Thyroid gland (tissue), 4 donors: ENCODE data around the gene MOGAT2.
"Not testable (repeated sequence)": the region's sequence is repeated elsewhere in the genome, so short reads cannot be mapped to it uniquely, and the experiment has no call there.

Experiments
- POLR2A ChIP-seq, 2 donors: fragments of 450-650 bp; IDR thresholded peaks; one replicate each; pipeline ENCODE4 v1.6.1; 2017; ENCODE audit warnings: antibody characterized with exemption in 2 of 2, mild to moderate bottlenecking in 2 of 2, moderate library complexity in 1 of 2
- TF ChIP-seq, protein P1 (sequence below), 6 experiments: fragments of 200-600 bp in 3 of 6; fragments of 450-650 bp in 3 of 6; sonication (generic) in 3 of 6; IDR thresholded peaks; one replicate each; pipeline ENCODE4 v1.5.1; 2016 to 2019; ENCODE audit warnings: antibody characterized with exemption in 6 of 6, mild to moderate bottlenecking in 2 of 6, inconsistent platforms in 1 of 6, moderate library complexity in 1 of 6

DNA sequence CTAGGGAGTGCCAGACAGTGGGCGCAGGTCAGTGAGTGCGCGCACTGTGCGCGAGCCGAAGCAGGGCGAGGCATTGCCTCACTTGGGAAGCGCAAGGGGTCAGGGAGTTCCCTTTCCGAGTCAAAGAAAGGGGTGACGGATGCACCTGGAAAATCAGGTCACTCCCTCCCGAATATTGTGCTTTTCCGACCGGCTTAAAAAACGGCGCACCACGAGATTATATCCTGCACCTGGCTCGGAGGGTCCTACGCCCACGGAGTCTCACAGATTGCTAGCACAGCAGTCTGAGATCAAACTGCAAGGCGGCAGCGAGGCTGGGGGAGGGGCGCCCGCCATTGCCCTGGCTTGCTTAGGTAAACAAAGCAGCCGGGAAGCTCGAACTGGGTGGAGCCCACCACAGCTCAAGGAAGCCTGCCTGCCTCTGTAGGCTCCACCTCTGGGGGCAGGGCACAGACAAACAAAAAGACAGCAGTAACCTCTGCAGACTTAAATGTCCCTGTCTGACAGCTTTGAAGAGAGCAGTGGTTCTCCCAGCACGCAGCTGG lies 31.2 kb downstream of the MOGAT2 start:
- TF ChIP-seq, protein P1, sequence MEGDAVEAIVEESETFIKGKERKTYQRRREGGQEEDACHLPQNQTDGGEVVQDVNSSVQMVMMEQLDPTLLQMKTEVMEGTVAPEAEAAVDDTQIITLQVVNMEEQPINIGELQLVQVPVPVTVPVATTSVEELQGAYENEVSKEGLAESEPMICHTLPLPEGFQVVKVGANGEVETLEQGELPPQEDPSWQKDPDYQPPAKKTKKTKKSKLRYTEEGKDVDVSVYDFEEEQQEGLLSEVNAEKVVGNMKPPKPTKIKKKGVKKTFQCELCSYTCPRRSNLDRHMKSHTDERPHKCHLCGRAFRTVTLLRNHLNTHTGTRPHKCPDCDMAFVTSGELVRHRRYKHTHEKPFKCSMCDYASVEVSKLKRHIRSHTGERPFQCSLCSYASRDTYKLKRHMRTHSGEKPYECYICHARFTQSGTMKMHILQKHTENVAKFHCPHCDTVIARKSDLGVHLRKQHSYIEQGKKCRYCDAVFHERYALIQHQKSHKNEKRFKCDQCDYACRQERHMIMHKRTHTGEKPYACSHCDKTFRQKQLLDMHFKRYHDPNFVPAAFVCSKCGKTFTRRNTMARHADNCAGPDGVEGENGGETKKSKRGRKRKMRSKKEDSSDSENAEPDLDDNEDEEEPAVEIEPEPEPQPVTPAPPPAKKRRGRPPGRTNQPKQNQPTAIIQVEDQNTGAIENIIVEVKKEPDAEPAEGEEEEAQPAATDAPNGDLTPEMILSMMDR (IDR thresholded peaks at IDR 0.05) = not testable (repeated sequence)
- TF ChIP-seq POLR2A (IDR thresholded peaks at IDR 0.05) = not testable (repeated sequence)
